ENCODE data around the gene SLC8B1. TPM values are rescaled to one million over a fixed set of nuclear protein-coding genes. Genes with fewer than 3 reads are reported as not detected.

The SLC8B1 gene
- total RNA-seq, 1 experiment from 2014 or later: 13.0 TPM

DNA sequence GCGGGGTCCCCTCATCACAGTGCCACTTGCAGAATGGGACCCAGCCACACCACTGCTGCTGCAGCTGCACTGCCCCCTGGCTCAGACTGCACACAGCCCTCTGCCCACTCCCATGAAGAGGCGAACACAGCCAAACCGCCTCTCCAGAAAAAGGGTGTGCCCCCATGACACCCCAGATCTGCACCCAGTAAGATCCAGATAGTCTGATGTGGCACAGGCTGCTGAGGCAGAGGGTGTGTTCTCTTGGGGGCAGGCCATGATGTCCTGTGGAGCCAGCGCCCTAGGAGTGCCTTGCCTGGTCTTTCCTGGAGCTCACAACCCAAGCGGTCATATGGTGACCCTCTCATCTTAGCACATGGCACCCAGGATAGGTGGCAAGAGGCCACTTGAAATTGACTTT, 44.4 kb downstream of the SLC8B1 start:
- BruUV-seq (replicated peaks): no TSS peak
- H3K27me3 ChIP-seq (replicated peaks; ENCODE audit: control insufficient read depth, insufficient read depth, low read length): no peaks in the 10 kb centered on the region
- Mint-ChIP-seq H3K36me3 (ENCODE audit: insufficient read depth, unreplicated experiment) (peaks cover 21% of the 10 kb centered on the region), H3K27me3 (ENCODE audit: insufficient read depth, unreplicated experiment) (no peaks in the 10 kb centered on the region), H3K4me3 (ENCODE audit: unreplicated experiment) (no peak overlapping the region), H3K27ac (ENCODE audit: unreplicated experiment) (no peak overlapping the region), H3K4me1 (ENCODE audit: low read depth, unreplicated experiment) (no peaks in the 10 kb centered on the region), H3K9me3 (ENCODE audit: unreplicated experiment) (no peaks in the 10 kb centered on the region)
- no peak for TF ChIP-seq CTCF (IDR thresholded peaks at IDR 0.05; ENCODE audit: insufficient read depth in 1 of 2, low read depth in 1 of 2, low read length in 1 of 2, severe bottlenecking in 1 of 2, unreplicated experiment in 1 of 2)
- H3K4me3 ChIP-seq (ENCODE audit: low read depth, low read length): no peak overlapping the region
- no peak for DNase-seq
- peaks cover 3% of the 10 kb centered on the region for H3K36me3 ChIP-seq (ENCODE audit: control insufficient read depth, insufficient read depth, low read length)
- H3K9me3 ChIP-seq: no peaks in the 10 kb centered on the region
- intact Hi-C loops (cut with micrococcal nuclease; ENCODE audit: unreplicated experiment): no loop called here
- POLR2A ChIA-PET: no interaction called here
- no peaks in the 10 kb centered on the region for H3K4me1 ChIP-seq
- CTCF ChIA-PET: no interaction called here

DNA sequence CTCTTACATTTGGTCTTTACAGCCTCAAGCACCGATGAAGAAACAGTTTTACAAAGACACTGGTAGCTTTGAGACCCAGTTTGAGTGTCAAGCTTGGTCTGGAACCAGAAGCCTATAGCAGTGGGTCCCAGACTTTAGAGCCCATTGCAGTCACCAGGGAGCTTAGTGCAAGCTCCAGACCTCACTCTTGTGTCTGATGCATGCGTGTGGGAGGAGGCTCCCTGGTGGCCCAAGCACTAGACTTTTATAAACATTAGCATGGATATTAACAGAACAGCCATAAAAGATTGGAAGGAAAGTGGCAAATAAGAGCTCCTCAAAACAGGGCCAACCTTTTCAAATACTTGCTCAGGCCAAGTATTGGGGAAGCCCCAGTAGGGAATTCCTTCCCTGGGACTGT, 45.5 kb downstream of the SLC8B1 start:
- POLR2A ChIA-PET: no interaction called here
- Mint-ChIP-seq H3K27ac (ENCODE audit: unreplicated experiment) (no peak overlapping the region), H3K4me3 (ENCODE audit: unreplicated experiment) (no peak overlapping the region), H3K36me3 (ENCODE audit: insufficient read depth, unreplicated experiment) (peaks cover 31% of the 10 kb centered on the region), H3K4me1 (ENCODE audit: low read depth, unreplicated experiment) (no peaks in the 10 kb centered on the region), H3K9me3 (ENCODE audit: unreplicated experiment) (no peaks in the 10 kb centered on the region), H3K27me3 (ENCODE audit: insufficient read depth, unreplicated experiment) (no peaks in the 10 kb centered on the region)
- no peak for TF ChIP-seq CTCF (IDR thresholded peaks at IDR 0.05; ENCODE audit: insufficient read depth in 1 of 2, low read depth in 1 of 2, low read length in 1 of 2, severe bottlenecking in 1 of 2, unreplicated experiment in 1 of 2)
- DNase-seq: no peak
- Histone ChIP-seq H3K4me1 (no peaks in the 10 kb centered on the region), H3K36me3 (ENCODE audit: control insufficient read depth, insufficient read depth, low read length) (peaks cover 2% of the 10 kb centered on the region), H3K27me3 (replicated peaks; ENCODE audit: control insufficient read depth, insufficient read depth, low read length) (no peaks in the 10 kb centered on the region), H3K9me3 (no peaks in the 10 kb centered on the region), H3K4me3 (ENCODE audit: low read depth, low read length) (no peak overlapping the region)
- CTCF ChIA-PET: no interaction called here
- no TSS peak for BruUV-seq (replicated peaks)
- intact Hi-C loops (cut with micrococcal nuclease; ENCODE audit: unreplicated experiment): no loop called here

GRCh38 chr12:113287899-113288282, 47.0 kb downstream of the SLC8B1 start:
- POLR2A ChIA-PET: no interaction called here

More at GRCh38 chr12:113287899-113288282, 47.0 kb downstream of the SLC8B1 start:
- Histone ChIP-seq H3K27me3 (replicated peaks; ENCODE audit: control insufficient read depth, insufficient read depth, low read length) (no peaks in the 10 kb centered on the region), H3K36me3 (ENCODE audit: control insufficient read depth, insufficient read depth, low read length) (peaks cover under 1% of the 10 kb centered on the region), H3K4me3 (ENCODE audit: low read depth, low read length) (no peak overlapping the region), H3K9me3 (no peaks in the 10 kb centered on the region), H3K4me1 (no peaks in the 10 kb centered on the region)
- H3K4me3 Mint-ChIP-seq (ENCODE audit: unreplicated experiment): no peak overlapping the region
- H3K27ac Mint-ChIP-seq (ENCODE audit: unreplicated experiment): no peak overlapping the region
- H3K27me3 Mint-ChIP-seq (ENCODE audit: insufficient read depth, unreplicated experiment): no peaks in the 10 kb centered on the region
- CTCF ChIA-PET: no interaction called here
- DNase-seq: no peak
- H3K36me3 Mint-ChIP-seq (ENCODE audit: insufficient read depth, unreplicated experiment): peaks cover 31% of the 10 kb centered on the region
- no peaks in the 10 kb centered on the region for H3K4me1 Mint-ChIP-seq (ENCODE audit: low read depth, unreplicated experiment)
- H3K9me3 Mint-ChIP-seq (ENCODE audit: unreplicated experiment): no peaks in the 10 kb centered on the region
- no peak for TF ChIP-seq CTCF (IDR thresholded peaks at IDR 0.05; ENCODE audit: insufficient read depth in 1 of 2, low read depth in 1 of 2, low read length in 1 of 2, severe bottlenecking in 1 of 2, unreplicated experiment in 1 of 2)
- intact Hi-C loops (cut with micrococcal nuclease; ENCODE audit: unreplicated experiment): no loop called here
- no TSS peak for BruUV-seq (replicated peaks)
